ENCODE results near the gene PALLD.

GRCh38 chr4:168475745-168476144 lies 21.1 kb upstream of the PALLD start:
- TF ChIP-seq POLR2AphosphoS5 (IDR thresholded peaks at IDR 0.05; ENCODE audit: borderline replicate concordance, low read depth, low read length): no peak
- no peak for TF ChIP-seq EZH2 (IDR thresholded peaks at IDR 0.05)
- TF ChIP-seq FOXP2 (optimal IDR thresholded peaks at IDR 0.05; ENCODE audit: control extremely low read depth, extremely low read length, insufficient read depth): no peak

Measured in SK-N-MC (cell line).